ENCODE data around the gene TMEM184B.

The TMEM184B gene

DNA sequence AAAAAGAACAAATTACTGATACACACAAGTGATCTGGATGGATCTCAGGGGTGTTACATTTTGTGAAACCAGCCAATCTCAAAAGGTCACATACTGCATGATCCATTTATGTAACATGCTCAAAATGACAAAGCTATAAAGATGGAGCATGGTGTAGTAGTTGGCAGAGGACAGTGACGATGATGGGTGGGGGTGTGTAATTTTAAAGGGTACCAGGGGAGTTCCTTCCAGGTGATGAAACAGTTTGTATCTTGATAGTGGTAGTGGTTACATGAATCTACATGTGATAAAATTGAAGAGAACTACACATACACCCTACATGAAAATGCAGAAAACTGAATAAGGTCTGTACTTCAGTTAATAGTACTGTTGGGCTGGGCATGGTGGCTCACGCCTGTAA lies 17.1 kb downstream of the TMEM184B start:
- TF ChIP-seq, protein P1, sequence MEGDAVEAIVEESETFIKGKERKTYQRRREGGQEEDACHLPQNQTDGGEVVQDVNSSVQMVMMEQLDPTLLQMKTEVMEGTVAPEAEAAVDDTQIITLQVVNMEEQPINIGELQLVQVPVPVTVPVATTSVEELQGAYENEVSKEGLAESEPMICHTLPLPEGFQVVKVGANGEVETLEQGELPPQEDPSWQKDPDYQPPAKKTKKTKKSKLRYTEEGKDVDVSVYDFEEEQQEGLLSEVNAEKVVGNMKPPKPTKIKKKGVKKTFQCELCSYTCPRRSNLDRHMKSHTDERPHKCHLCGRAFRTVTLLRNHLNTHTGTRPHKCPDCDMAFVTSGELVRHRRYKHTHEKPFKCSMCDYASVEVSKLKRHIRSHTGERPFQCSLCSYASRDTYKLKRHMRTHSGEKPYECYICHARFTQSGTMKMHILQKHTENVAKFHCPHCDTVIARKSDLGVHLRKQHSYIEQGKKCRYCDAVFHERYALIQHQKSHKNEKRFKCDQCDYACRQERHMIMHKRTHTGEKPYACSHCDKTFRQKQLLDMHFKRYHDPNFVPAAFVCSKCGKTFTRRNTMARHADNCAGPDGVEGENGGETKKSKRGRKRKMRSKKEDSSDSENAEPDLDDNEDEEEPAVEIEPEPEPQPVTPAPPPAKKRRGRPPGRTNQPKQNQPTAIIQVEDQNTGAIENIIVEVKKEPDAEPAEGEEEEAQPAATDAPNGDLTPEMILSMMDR (conservative IDR thresholded peaks at IDR 0.05; ENCODE audit: low read depth, low read length) = no peak
- DNase-seq (ENCODE audit: low read depth) = no peak
- no peak overlapping the region for H3K4me3 ChIP-seq (ENCODE audit: low read length)

DNA sequence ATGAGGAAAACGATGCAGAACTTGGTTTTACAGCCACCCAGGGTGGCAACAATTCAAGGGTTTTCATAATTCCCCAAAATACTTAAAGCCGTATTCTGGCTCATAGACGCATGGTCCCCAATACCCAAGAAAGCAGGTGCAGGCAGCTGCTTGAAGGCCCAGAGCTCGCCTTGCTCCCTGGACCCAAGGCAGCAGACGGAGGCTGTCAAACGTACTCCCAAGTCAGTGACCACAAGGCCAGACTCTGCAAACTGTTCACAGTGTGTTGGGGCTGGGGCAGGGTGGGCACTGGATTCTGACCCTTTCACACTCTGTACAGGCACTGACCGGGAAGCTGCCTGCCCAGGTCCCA lies 21.5 kb downstream of the TMEM184B start:
- DNase-seq (ENCODE audit: low read depth) = no peak
- H3K4me3 ChIP-seq (ENCODE audit: low read length) = no peak overlapping the region
- TF ChIP-seq, protein P1 (conservative IDR thresholded peaks at IDR 0.05; ENCODE audit: low read depth, low read length) = no peak

DNA sequence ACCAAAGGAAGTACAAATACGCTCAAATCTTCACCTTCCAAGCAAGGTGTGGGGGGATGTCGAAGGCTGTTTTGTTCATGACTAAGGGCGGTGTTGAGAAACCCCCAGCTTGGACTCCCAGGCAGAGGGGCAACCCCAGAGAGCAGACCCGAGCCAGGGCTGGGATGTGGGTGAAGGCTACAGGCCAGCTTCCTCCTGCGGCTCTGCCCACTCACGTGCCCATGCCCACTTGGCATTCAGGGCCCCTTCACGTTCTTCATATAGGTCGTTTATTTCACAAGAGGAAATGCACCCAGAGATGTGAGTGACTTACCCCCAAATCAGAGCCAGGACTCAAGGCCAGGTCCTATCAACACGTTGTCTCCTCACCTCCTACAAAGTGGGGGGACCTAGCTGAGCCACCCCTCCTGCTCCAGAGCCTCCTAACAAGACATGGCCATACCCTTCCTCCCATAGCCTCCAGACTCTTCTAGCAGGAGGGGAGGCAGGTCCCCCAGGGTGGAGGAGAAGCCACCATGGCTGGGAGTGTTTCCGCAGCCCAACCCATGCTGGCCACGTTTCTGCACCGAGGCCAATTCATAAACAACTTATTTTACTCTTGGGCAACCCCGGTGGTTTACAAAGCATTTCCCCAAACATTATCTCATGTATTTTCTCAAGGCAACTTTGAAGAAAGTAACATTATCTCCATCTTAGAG lies 22.0 kb downstream of the TMEM184B start:
- no peak for DNase-seq (ENCODE audit: low read depth)
- TF ChIP-seq, protein P1 (conservative IDR thresholded peaks at IDR 0.05; ENCODE audit: low read depth, low read length) = no peak
- H3K4me3 ChIP-seq (ENCODE audit: low read length) = no peak overlapping the region

DNA sequence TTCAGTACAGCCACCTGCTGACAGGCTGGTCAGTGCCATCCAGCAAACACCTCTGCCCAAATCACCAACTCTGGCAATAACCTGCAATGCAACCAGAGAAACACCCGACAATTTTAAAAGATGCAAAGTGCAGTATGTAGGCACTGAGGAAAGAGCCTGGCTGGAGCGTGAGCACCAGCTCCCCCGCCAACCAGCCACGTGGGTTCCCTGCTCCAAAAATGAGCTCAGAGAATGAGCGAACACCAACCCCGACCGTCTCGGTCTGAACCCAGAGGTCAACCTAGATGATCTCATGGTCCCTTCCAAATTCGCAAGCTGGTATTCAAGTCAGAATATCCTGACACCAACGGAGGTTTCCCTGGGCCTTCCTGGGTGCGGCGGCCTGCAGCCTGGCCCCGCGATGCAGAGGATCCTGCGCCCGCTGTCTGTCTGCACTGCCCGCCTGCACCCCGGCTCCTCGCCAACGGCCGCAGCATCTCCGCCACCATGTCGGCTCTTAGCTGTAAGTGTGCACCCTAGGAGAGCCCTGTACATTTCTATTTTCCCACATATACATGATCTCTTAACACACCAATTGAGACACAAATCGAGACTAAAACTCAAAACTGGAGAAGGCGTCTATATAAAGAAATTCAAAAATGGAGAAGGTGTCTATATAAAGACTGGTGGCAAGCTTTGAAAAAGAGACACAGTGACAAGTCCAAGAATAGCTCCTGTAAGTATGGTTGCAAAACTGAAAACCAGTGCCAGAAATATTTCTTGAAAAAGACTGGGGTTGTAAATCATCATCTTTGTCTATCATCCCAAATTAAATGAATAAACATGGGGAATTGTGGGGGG lies 22.8 kb downstream of the TMEM184B start:
- DNase-seq (ENCODE audit: low read depth) = no peak
- TF ChIP-seq, protein P1 (conservative IDR thresholded peaks at IDR 0.05; ENCODE audit: low read depth, low read length) = no peak
- H3K4me3 ChIP-seq (ENCODE audit: low read length) = no peak overlapping the region

DNA sequence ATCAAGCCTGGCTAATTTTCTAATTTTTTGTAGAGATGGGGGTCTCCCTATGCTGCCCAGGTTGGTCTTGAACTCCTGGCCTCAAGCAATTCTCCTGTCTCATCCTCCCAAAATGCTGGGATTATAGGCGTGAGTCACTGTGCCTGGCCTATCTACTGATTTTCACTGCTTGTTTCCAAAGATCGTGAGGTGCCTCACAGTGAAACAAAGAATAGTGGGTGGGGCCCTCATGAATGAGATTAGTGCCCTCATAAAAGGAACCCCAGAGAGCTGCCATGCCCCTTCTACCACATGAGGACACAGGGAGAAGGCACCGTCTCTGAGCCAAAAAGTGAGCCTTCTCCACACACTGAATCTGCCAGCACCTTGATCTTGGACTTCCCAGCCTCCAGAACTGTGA lies 23.5 kb downstream of the TMEM184B start:
- DNase-seq (ENCODE audit: low read depth) = no peak
- TF ChIP-seq, protein P1 (conservative IDR thresholded peaks at IDR 0.05; ENCODE audit: low read depth, low read length) = no peak
- H3K4me3 ChIP-seq (ENCODE audit: low read length) = no peak overlapping the region

DNA sequence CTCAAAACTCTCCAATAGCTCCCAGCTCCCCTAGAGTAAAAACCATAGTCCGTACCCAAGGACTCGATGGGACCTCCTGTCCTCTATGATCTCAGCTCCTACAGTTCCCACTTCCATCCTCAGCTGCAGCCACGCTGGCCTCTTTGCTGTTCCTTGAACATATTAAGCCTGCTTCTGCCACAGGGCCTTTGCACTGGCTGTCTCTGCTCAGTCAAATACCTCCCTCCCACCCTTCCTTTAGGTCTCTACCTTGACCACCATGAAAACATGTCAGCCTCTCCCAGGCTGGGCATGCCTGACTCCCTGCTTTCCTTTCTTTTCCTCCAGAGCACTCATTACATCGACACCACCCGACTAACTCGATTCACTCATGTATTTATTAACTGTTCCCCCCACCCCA lies 24.5 kb downstream of the TMEM184B start:
- TF ChIP-seq, protein P1 (conservative IDR thresholded peaks at IDR 0.05; ENCODE audit: low read depth, low read length) = no peak
- H3K4me3 ChIP-seq (ENCODE audit: low read length) = no peak overlapping the region
- DNase-seq (ENCODE audit: low read depth) = no peak

DNA sequence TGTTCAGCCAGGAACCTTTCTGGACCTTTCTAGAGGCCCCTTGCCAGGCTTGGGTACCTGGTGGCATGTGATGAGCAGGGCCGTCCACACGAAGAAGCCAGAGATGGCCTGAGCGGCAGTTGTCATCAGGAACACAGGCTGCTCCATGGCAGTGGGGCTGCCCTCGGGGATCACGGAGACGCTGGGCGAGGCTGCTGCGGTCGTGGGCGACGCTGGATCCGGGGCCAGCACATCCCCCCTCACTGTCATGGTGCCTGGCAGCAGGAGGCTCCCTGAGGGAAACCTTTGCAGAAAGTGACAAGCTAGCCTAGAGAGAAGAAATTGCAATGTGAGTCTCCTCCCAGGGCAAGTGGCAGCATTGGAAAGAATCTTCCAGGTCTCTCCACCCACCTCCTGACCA lies 25.1 kb downstream of the TMEM184B start:
- no peak overlapping the region for H3K4me3 ChIP-seq (ENCODE audit: low read length)
- no peak for DNase-seq (ENCODE audit: low read depth)
- TF ChIP-seq, protein P1 (conservative IDR thresholded peaks at IDR 0.05; ENCODE audit: low read depth, low read length) = no peak

Data from retinal pigment epithelial cell (primary cell).